Tibial artery (tissue), 4 donors: ENCODE data around the gene ABHD16B.

ENCODE experiments used
- DNase-seq, 2 donors: peaks; one replicate each; pipeline ENCODE4 v3.0.0-alpha.2; 2019
- H3K27ac ChIP-seq, 2 donors: fragments of 200-600 bp; sonication (generic) in 1 of 2; 1 replicate in 1 of 2; 2 replicates in 1 of 2; pipeline ENCODE4 v1.5.1; 2018 to 2019; ENCODE audit warnings: mild to moderate bottlenecking in 1 of 2
- H3K27me3 ChIP-seq, 2 donors: fragments of 200-600 bp; sonication (generic) in 1 of 2; one replicate each; pipeline versions ENCODE4 v1.5.1 to v1.6.0; 2016 to 2019
- H3K36me3 ChIP-seq, 3 donors: fragments of 200-600 bp; sonication (generic) in 2 of 3; one replicate each; pipeline ENCODE4 v1.5.1; 2016 to 2019; ENCODE audit warnings: mild to moderate bottlenecking in 2 of 3
- H3K4me1 ChIP-seq, 4 donors: fragments of 200-600 bp; sonication (generic) in 2 of 4; 1 replicate in 3 of 4; 2 replicates in 1 of 4; pipeline ENCODE4 v1.5.1; 2016 to 2019
- H3K4me3 ChIP-seq, 2 donors: fragments of 200-600 bp; sonication (generic) in 1 of 2; 1 replicate in 1 of 2; 2 replicates in 1 of 2; pipeline ENCODE4 v1.5.1; 2018 to 2019; ENCODE audit warnings: mild to moderate bottlenecking in 2 of 2
- H3K9me3 ChIP-seq, 3 donors: fragments of 200-600 bp; sonication (generic) in 1 of 3; one replicate each; pipeline ENCODE4 v1.5.1; 2016 to 2019
- intact Hi-C: fragments of 100-400 bp; cut with DNase I; formaldehyde crosslinking; loops from one replicate; pipeline ENCODE4 v1.15.0; 2023; ENCODE audit warnings: low total_unique reads
- TF ChIP-seq, protein P1 (sequence below), 2 experiments: fragments of 200-600 bp in 1 of 2; fragments of 450-650 bp in 1 of 2; IDR thresholded peaks; one replicate each; pipeline ENCODE4 v1.5.1; 2017 to 2019; ENCODE audit warnings: antibody characterized with exemption in 2 of 2, mild to moderate bottlenecking in 1 of 2, moderate library complexity in 1 of 2

Gene ABHD16B

DNA sequence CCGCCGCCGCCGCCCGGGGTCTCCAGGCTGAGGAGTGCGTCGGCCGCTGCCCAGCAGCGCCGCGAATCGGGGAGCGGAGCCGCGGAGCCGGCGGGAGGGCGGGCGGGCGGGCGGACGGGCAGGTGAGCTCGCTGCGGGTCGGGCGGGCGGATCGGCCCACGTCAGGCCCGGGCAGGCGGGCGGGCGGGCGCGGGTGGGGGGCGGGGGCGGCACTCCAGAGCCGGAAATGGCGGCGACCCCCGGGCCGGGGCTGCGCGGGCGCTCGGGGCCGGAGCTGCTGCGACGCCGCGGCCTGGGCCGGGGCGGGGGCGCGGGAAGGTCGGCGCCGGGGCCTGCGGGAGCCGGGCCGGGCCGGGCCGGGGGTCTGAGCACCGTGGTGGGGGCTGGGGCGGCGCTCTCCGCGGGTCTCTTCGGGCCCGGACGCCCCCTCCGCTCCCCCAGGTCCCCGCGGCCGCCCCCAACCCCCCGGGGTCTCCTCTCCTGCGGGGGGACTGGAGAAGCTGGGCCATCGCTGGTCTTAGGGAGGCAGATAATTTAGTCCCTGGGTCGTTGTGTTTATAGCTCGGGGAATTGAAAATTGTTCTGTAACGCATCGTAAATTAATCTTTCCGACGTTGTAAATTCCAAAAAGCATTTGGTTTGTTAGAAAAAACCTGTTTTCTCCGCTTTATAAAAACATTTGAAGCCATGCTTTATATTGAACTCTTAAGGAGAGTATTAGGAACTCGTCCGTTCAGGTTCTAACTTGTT lies 34.1 kb downstream of the ABHD16B start:
- H3K27ac ChIP-seq, result peak overlapping the region; percentile 70 to 72
- intact Hi-C loops, result no loop called here
- no peaks in the 10 kb centered on the region for H3K27me3 ChIP-seq
- TF ChIP-seq, protein P1, sequence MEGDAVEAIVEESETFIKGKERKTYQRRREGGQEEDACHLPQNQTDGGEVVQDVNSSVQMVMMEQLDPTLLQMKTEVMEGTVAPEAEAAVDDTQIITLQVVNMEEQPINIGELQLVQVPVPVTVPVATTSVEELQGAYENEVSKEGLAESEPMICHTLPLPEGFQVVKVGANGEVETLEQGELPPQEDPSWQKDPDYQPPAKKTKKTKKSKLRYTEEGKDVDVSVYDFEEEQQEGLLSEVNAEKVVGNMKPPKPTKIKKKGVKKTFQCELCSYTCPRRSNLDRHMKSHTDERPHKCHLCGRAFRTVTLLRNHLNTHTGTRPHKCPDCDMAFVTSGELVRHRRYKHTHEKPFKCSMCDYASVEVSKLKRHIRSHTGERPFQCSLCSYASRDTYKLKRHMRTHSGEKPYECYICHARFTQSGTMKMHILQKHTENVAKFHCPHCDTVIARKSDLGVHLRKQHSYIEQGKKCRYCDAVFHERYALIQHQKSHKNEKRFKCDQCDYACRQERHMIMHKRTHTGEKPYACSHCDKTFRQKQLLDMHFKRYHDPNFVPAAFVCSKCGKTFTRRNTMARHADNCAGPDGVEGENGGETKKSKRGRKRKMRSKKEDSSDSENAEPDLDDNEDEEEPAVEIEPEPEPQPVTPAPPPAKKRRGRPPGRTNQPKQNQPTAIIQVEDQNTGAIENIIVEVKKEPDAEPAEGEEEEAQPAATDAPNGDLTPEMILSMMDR (IDR thresholded peaks at IDR 0.05), result no peak
- peaks cover 0 to 34% (median 23%) of the 10 kb centered on the region in 4 donors for H3K4me1 ChIP-seq
- H3K36me3 ChIP-seq, result peaks cover 12 to 17% (median 14%) of the 10 kb centered on the region in 3 donors
- peak overlapping the region; percentile 62 to 81 for H3K4me3 ChIP-seq
- H3K9me3 ChIP-seq, result no peaks in the 10 kb centered on the region
- DNase-seq, result no peak

DNA sequence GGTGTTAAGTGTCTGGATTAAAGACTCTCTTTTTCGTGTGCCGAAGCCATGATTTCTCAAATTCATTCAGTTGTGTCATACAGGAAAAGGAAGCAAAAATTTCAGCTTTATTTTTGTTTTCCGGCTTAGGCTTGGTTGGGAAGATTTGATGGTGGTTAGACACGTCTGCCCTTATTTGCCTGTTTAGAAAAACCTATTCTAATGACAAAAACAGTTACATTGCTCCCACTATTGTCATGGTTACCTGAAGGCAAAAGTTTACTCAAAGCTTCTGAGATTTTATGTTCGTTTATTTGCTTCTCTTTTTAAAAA lies 34.6 kb downstream of the ABHD16B start:
- intact Hi-C loops, result no loop called here
- H3K4me1 ChIP-seq, result peaks cover 0 to 34% (median 23%) of the 10 kb centered on the region in 4 donors
- DNase-seq, result no peak
- no peaks in the 10 kb centered on the region for H3K27me3 ChIP-seq
- H3K27ac ChIP-seq, result peak overlapping the region; percentile 70 to 72
- peak overlapping the region; percentile 62 to 81 for H3K4me3 ChIP-seq
- TF ChIP-seq, protein P1 (IDR thresholded peaks at IDR 0.05), result no peak
- peaks cover 6 to 12% (median 9%) of the 10 kb centered on the region in 3 donors for H3K36me3 ChIP-seq
- H3K9me3 ChIP-seq, result no peaks in the 10 kb centered on the region

DNA sequence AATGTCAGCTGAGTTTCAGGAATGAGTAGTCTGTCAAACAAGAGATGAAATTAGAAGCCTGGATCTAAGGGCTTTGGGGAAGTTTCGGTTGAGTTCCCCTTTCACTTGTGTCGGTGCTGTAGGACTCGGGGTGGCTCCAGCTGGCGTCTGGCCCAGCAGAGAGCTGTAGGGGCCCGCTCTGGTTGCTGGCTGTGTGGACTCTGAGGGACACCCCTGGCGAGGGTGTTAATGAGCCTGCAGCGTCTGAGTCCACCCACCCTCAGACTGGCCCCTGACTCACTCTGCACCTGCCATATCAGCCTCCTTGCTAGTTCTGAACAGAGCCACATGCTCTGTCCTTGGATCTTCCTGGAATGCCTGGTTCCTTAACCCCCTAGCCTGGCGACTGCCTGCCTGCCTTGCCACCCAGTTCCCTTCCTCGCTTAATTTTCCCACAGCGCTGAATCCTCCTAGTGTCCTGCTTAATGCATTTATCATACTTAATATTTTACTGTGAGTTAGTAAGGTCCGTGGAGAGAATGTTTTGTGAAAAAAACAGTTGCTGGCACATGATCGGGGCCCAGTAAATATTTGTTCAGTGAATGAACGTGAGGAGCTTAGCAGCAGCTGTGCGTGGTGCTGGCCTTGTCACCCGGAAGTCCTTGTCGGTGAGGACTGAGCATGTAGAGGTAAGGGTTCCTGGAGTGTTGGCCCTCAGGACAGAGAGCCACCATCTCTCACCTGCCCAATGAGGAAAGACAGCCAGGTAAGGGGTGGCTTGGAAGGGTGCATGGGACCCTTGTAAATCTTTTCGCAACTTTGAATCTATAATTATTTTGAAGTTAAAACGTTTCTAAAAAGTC lies 35.2 kb downstream of the ABHD16B start:
- intact Hi-C loops, result no loop called here

DNA sequence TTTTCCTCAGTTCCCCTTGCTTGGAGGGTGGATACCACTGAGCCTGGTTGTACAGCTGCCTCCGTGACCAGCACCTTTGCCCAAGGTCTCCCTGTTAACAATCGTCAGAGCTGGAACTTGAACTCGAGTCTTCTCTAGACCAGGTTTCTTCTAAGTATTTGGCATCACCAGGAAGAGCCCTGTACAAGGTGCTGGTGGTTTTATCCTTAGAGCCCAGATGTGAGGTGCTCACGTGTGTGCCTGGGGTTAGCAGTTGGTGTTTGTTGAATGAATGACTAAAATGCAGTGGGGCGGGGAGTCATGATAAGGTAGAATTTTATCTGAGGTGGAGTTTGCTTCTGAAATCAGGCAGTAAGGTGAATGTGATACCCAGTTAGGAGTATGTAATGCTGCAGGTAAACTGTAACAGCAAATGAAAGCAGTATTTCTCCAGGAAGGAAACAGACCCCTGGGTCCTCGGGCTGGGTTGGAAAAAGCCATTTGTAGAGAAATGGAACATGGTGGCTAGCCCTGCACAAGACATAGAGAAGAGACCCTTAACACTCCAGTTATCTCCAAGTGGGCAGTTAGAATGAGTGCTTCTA lies 36.8 kb downstream of the ABHD16B start:
- intact Hi-C loops, result no loop called here
- DNase-seq, result no peak
- no peak overlapping the region for H3K4me3 ChIP-seq
- no peaks in the 10 kb centered on the region for H3K9me3 ChIP-seq
- no peaks in the 10 kb centered on the region for H3K36me3 ChIP-seq
- H3K4me1 ChIP-seq, result peaks cover 0 to 34% (median 23%) of the 10 kb centered on the region in 4 donors
- H3K27ac ChIP-seq, result no peak overlapping the region
- H3K27me3 ChIP-seq, result no peaks in the 10 kb centered on the region
- TF ChIP-seq, protein P1 (IDR thresholded peaks at IDR 0.05), result no peak

More for the DNA sequence above, 35.2 kb downstream of the ABHD16B start:
- H3K36me3 ChIP-seq, result peaks cover under 1 to 6% (median 3%) of the 10 kb centered on the region in 3 donors
- H3K4me1 ChIP-seq, result peaks cover 0 to 34% (median 23%) of the 10 kb centered on the region in 4 donors
- no peaks in the 10 kb centered on the region for H3K9me3 ChIP-seq
- no peaks in the 10 kb centered on the region for H3K27me3 ChIP-seq
- TF ChIP-seq, protein P1 (IDR thresholded peaks at IDR 0.05), result no peak
- peak overlapping the region; percentile 18 to 72 for H3K27ac ChIP-seq
- peak overlapping the region; percentile 62 to 81 for H3K4me3 ChIP-seq
- peak; percentile 52 to 73 for DNase-seq

DNA sequence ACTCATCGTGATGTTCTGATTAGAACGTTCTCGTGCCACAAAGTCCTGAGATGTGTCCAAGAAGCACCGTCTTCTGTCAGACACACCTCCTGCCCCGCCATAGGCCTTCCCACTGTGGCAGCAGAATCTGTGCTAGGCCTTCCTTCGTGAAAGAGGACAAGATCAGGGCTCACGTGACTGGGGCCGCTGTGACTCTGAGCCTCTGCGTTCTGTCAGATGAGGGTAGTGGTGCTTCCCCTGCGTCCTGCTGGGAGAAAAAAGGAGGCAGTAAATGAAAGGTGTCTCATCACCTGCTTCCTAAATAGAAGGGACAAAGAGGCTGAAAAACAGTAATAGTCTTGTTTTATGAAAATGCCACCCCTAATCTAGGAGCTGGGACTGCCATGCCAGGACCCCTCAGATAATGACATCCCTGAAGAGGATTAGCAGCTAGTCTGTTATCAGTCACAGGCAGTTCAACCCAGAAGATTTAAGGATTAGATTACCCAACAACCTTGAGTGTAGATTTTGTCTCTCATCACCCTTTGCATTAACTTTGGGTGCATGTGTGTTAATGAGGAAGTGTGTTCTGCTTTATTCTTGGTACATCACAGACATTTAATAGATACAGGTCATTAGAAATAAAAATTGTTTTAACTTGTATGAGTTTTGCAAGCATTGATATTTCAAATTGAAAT lies 37.7 kb downstream of the ABHD16B start:
- Histone ChIP-seq H3K4me1 (peaks cover 0 to 32% (median 21%) of the 10 kb centered on the region in 4 donors), H3K4me3 (no peak overlapping the region), H3K27ac (no peak overlapping the region), H3K27me3 (no peaks in the 10 kb centered on the region), H3K36me3 (no peaks in the 10 kb centered on the region), H3K9me3 (no peaks in the 10 kb centered on the region)
- no peak for DNase-seq
- intact Hi-C loops, result no loop called here
- TF ChIP-seq, protein P1 (IDR thresholded peaks at IDR 0.05), result no peak
